HepG2 (cell line): ENCODE measurements around the gene LRRC10B. TPM values are rescaled to one million over a fixed set of nuclear protein-coding genes. Genes with fewer than 3 reads are reported as not detected.

ENCODE experiments used
- ATAC-seq: fragments of 200-7000 bp; cut with Tn5 transposase; 3 replicates; pipeline ENCODE4 v1.9.1; 2020; ENCODE audit warnings: mild to moderate bottlenecking, moderate library complexity
- BruUV-seq: library from RNA; stranded (reverse); fragments of 400-500 nt; replicated peaks from 2 replicates; lab custom pipeline; 2021; lab: Mats Ljungman, UMichigan
- CTCF ChIA-PET: fragments of 300-600 bp; formaldehyde crosslinking; extraction: SDS; loops from one replicate; lab custom pipeline; 2021; ENCODE audit warnings: low total read pairs, inconsistent platforms, low intra/inter-chr PET ratio; lab: Yijun Ruan, JAX
- POLR2A ChIA-PET: fragments of 350-600 bp; sonication (Branson Sonifier 250); formaldehyde crosslinking; loops from one replicate; lab custom pipeline; 2020; ENCODE audit warnings: antibody characterized with exemption, inconsistent platforms; lab: Yijun Ruan, JAX
- DNase-seq: peaks from one replicate; pipeline ENCODE4 v3.0.0-alpha.2; 2015; ENCODE audit warnings: low spot score
- FAIRE-seq: peaks from 3 replicates; lab custom pipeline; 2011; peaks lifted over from hg19 to GRCh38; lab: Jason Lieb, UNC
- H2AFZ ChIP-seq: one replicate; pipeline ENCODE4 v1.6.1; 2011; ENCODE audit warnings: low read length, inconsistent platforms
- H3K27ac ChIP-seq: fragments of 300-600 bp; 3 replicates; pipeline ENCODE4 v1.8.0; 2011; ENCODE audit warnings: mixed run types, mild to moderate bottlenecking, mixed read lengths, low read length, inconsistent platforms; ENCODE audit not compliant: insufficient read depth; ENCODE audit errors: extremely low read length
- H3K27me3 ChIP-seq, 2 experiments: fragments of 200-600 bp in 1 of 2; 2 replicates in 1 of 2; 3 replicates in 1 of 2; pipeline versions ENCODE4 v1.6.0 to v1.8.0; 2011; ENCODE audit warnings: low read length in 2 of 2, mild to moderate bottlenecking in 2 of 2, moderate library complexity in 2 of 2, inconsistent platforms in 1 of 2; ENCODE audit not compliant: insufficient read depth in 2 of 2, control insufficient read depth in 1 of 2
- H3K36me3 ChIP-seq, 2 experiments: fragments of 200-600 bp in 1 of 2; replicated peaks in 1 of 2; 2 replicates in 1 of 2; 3 replicates in 1 of 2; pipeline versions ENCODE4 v1.5.1 to v1.8.0; 2011; ENCODE audit warnings: low read length in 2 of 2, inconsistent platforms in 1 of 2; ENCODE audit not compliant: insufficient read depth in 2 of 2, control insufficient read depth in 1 of 2
- H3K4me1 ChIP-seq: 2 replicates; pipeline ENCODE4 v1.5.1; 2012; ENCODE audit warnings: low read length, inconsistent platforms; ENCODE audit not compliant: insufficient read depth
- H3K4me2 ChIP-seq: 2 replicates; pipeline ENCODE4 v1.6.0; 2011; ENCODE audit warnings: low read depth, low read length, inconsistent platforms
- H3K4me3 ChIP-seq, 3 experiments: fragments of 200-600 bp in 1 of 3; sonication (generic), shearing (Covaris generic) in 1 of 3; replicated peaks in 1 of 3; 2 replicates each; pipeline ENCODE4 v1.5.1; 2011 to 2016; ENCODE audit warnings: low read length in 3 of 3, inconsistent platforms in 2 of 3, low read depth in 2 of 3, mild to moderate bottlenecking in 2 of 3, control low read depth in 1 of 3, mixed read lengths in 1 of 3; ENCODE audit not compliant: insufficient read depth in 1 of 3
- H3K79me2 ChIP-seq: one replicate; pipeline ENCODE4 v1.6.1; 2011; ENCODE audit warnings: low read length, inconsistent platforms; ENCODE audit not compliant: insufficient read depth
- H3K9ac ChIP-seq: 2 replicates; pipeline ENCODE4 v1.6.0; 2011; ENCODE audit warnings: mild to moderate bottlenecking, low read depth, low read length, inconsistent platforms; ENCODE audit not compliant: insufficient read depth
- H3K9me3 ChIP-seq: 2 replicates; pipeline ENCODE4 v1.5.1; 2012; ENCODE audit warnings: mild to moderate bottlenecking, low read length
- H4K20me1 ChIP-seq: 2 replicates; pipeline ENCODE4 v1.6.0; 2011; ENCODE audit warnings: inconsistent platforms, mild to moderate bottlenecking, low read length, moderate library complexity; ENCODE audit not compliant: insufficient read depth
- CTCF ChIP-seq: sonication (generic); formaldehyde crosslinking; IDR thresholded peaks from 2 replicates; pipeline ENCODE4 v1.5.0; 2020; ENCODE audit warnings: mild to moderate bottlenecking, missing genetic modification reagents, moderate library complexity
- ISL2 ChIP-seq: sonication (generic); formaldehyde crosslinking; IDR thresholded peaks from 2 replicates; pipeline ENCODE4 v1.5.0; 2020; ENCODE audit warnings: missing genetic modification reagents
- MTF1 ChIP-seq: sonication (generic); formaldehyde crosslinking; IDR thresholded peaks from 2 replicates; pipeline ENCODE4 v1.5.0; 2020; ENCODE audit warnings: missing genetic modification reagents
- MXI1 ChIP-seq: IDR thresholded peaks from 3 replicates; pipeline ENCODE4 v1.6.1; 2012; ENCODE audit warnings: low read depth, low read length, inconsistent platforms, borderline replicate concordance
- RFX1 ChIP-seq: fragments of 450-650 bp; IDR thresholded peaks from 2 replicates; pipeline ENCODE4 v1.6.1; 2017
- SMC3 ChIP-seq: IDR thresholded peaks from 2 replicates; pipeline ENCODE4 v1.6.1; 2011; ENCODE audit warnings: low read length, improper control_type of control experiment
- SP2 ChIP-seq: sonication (generic); formaldehyde crosslinking; IDR thresholded peaks from 2 replicates; pipeline ENCODE4 v1.5.1; 2020; ENCODE audit warnings: mild to moderate bottlenecking, missing genetic modification reagents
- XBP1 ChIP-seq: sonication (generic); formaldehyde crosslinking; IDR thresholded peaks from 2 replicates; pipeline ENCODE4 v1.5.0; 2020; ENCODE audit warnings: missing genetic modification reagents
- ZBTB34 ChIP-seq: sonication (generic); formaldehyde crosslinking; IDR thresholded peaks from 2 replicates; pipeline ENCODE4 v1.8.0; 2022; ENCODE audit warnings: mild to moderate bottlenecking, missing genetic modification reagents
- ZBTB37 ChIP-seq: sonication (generic); formaldehyde crosslinking; IDR thresholded peaks from 2 replicates; pipeline ENCODE4 v1.4.0; 2020; ENCODE audit warnings: mild to moderate bottlenecking, missing genetic modification reagents
- ZNF253 ChIP-seq: sonication (generic); formaldehyde crosslinking; IDR thresholded peaks from 2 replicates; pipeline ENCODE4 v1.8.0; 2022; ENCODE audit warnings: mild to moderate bottlenecking, missing genetic modification reagents, borderline replicate concordance
- ZNF335 ChIP-seq: sonication (generic); formaldehyde crosslinking; IDR thresholded peaks from 2 replicates; pipeline ENCODE4 v1.4.0; 2020; ENCODE audit warnings: missing genetic modification reagents
- ZNF687 ChIP-seq: sonication (generic); formaldehyde crosslinking; IDR thresholded peaks from 2 replicates; pipeline ENCODE4 v1.5.1; 2020; ENCODE audit warnings: mild to moderate bottlenecking, missing genetic modification reagents, moderate library complexity
- WGBS: methylation state at CpG from one replicate; pipeline ENCODE4 v1.1.6; 2017; ENCODE audit warnings: low lambda C conversion rate; 5-methylcytosine and 5-hydroxymethylcytosine counted together
- in situ Hi-C: cut with HindIII; loops from 2 replicates; pipeline ENCODE4 v1.10.0; 2017; ENCODE audit warnings: low pct_unique_long_range_greater_than_20kb; ENCODE audit not compliant: extremely low pct_ligation_motif_present
- intact Hi-C: fragments of 100-400 bp; cut with micrococcal nuclease; formaldehyde crosslinking; loops from one replicate; pipeline ENCODE4 v1.10.0; 2022; ENCODE audit not compliant: unreplicated experiment
- polyA plus RNA-seq, 8 experiments: library from polyadenylated mRNA; depleted of rRNA in 3 of 8; stranded (reverse) in 7 of 8; unstranded in 1 of 8; fragments of >200 nt; fragmentation: Illumina TruSeq in 4 of 8; extraction: Trizol in 4 of 8; gene quantifications; 2 replicates each; pipeline versions ENCODE4 v1.2.1 to v1.2.3, GENCODE V29; 2011 to 2016; ENCODE audit warnings: low read depth in 4 of 8, missing spikeins in 1 of 8, mixed read lengths in 1 of 8; ENCODE audit not compliant: insufficient read depth in 1 of 8
- total RNA-seq, 5 experiments: library from RNA; depleted of rRNA; stranded (reverse); fragments of >200 nt; fragmentation: Illumina TruSeq; extraction: Trizol; gene quantifications; 2 replicates each; pipeline ENCODE4 v1.2.3, GENCODE V29; 2016; ENCODE audit warnings: low read depth in 1 of 5

The LRRC10B gene
- total and polyA plus RNA-seq, 2 of the 13 experiments (the other 11 are each of a cell fraction or from before 2014, with no cell fraction given): not detected

GRCh38 chr11:61532134-61533038, 23.8 kb downstream of the LRRC10B start:
- peak; percentile 34 for DNase-seq
- 44% methylated on average over 9 of the region's 10 CpGs for WGBS
- H3K79me2 ChIP-seq: no peaks in the 10 kb centered on the region
- in situ Hi-C loops: loop anchor here (5.0 kb wide), 1 partner anchor 105 kb away; no protein-coding TSS in a partner anchor
- peak; percentile 36 for FAIRE-seq
- H3K4me1 ChIP-seq: peaks cover 42% of the 10 kb centered on the region
- H3K27ac ChIP-seq: no peak overlapping the region
- no peaks in the 10 kb centered on the region for H4K20me1 ChIP-seq
- ChIA-PET CTCF (interaction anchor here (1.1 to 1.4 kb wide), 2 partner anchors 55 to 106 kb away, joined by 3 to 5 read pairs; no protein-coding TSS in a partner anchor), POLR2A (no interaction called here)
- H3K9ac ChIP-seq: no peak overlapping the region
- no TSS peak for BruUV-seq
- intact Hi-C loops: no loop called here
- H3K36me3 ChIP-seq: no peaks in the 10 kb centered on the region
- H3K4me2 ChIP-seq: peak overlapping the region; percentile 36; the same call in 1 of the 2 replicates
- no peak overlapping the region for H3K4me3 ChIP-seq
- H3K9me3 ChIP-seq: no peaks in the 10 kb centered on the region
- ATAC-seq: peak; percentile 48
- H2AFZ ChIP-seq: no peak overlapping the region
- H3K27me3 ChIP-seq: peaks cover 0 to 6% of the 10 kb centered on the region in 2 experiments; a peak in 1 of 5 replicates
- TF ChIP-seq ZBTB37 (CRISPR knock-in tag): no peak
- peak; percentile 71 for TF ChIP-seq CTCF (CRISPR knock-in tag)
- no peak for TF ChIP-seq ZNF253 (CRISPR knock-in tag)
- TF ChIP-seq ZNF335 (CRISPR knock-in tag): no peak
- TF ChIP-seq ZNF687 (CRISPR knock-in tag): peak; percentile 18; the same call in 1 of the 2 replicates
- peak; percentile 58 for TF ChIP-seq SMC3
- TF ChIP-seq ZBTB34: no peak
- no peak for TF ChIP-seq XBP1
- TF ChIP-seq ISL2: no peak
- no peak for TF ChIP-seq SP2 (CRISPR knock-in tag)
- TF ChIP-seq MXI1: no peak
- TF ChIP-seq MTF1 (CRISPR knock-in tag): no peak
- TF ChIP-seq RFX1: no peak
